SK-N-MC (cell line): ENCODE data around the gene TMEM132D.

ENCODE experiments used
- EZH2 ChIP-seq: fragments of 200-600 bp; sonication (generic); IDR thresholded peaks from one replicate; pipeline ENCODE4 v1.6.1; 2017; ENCODE audit warnings: antibody characterized with exemption
- FOXP2 ChIP-seq: optimal IDR thresholded peaks from 2 replicates; pipeline ENCODE3; 2011; ENCODE audit warnings: mild to moderate bottlenecking, moderate library complexity; ENCODE audit not compliant: insufficient read depth; ENCODE audit errors: extremely low read length, control extremely low read depth
- POLR2AphosphoS5 ChIP-seq: IDR thresholded peaks from 2 replicates; pipeline ENCODE4 v1.6.1; 2012; ENCODE audit warnings: mild to moderate bottlenecking, low read depth, low read length, borderline replicate concordance

- TF ChIP-seq POLR2AphosphoS5, result no peak
- TF ChIP-seq EZH2, result no peak
- no peak for TF ChIP-seq FOXP2
These were observed 10.1 kb downstream of the TMEM132D start for GRCh38 chr12:129893691-129894090.
